Measurements from ENCODE around the gene SIVA1. TPM values are rescaled to one million over a fixed set of nuclear protein-coding genes. Genes with fewer than 3 reads are reported as not detected.

SIVA1 gene
- total and polyA plus RNA-seq, 2 of the 4 experiments (the other 2 are of a cell fraction) = 166 to 184 TPM

- Histone ChIP-seq H2BK20ac (ENCODE audit: low read depth, low read length) (no peak overlapping the region), H2AFZ (replicated peaks; ENCODE audit: low read length, poor library complexity) (no peak overlapping the region), H3K18ac (ENCODE audit: low read depth, low read length) (no peak overlapping the region), H3K56ac (ENCODE audit: extremely low read depth, insufficient read depth, low read length) (no peak overlapping the region), H3K79me1 (ENCODE audit: low read depth in 1 of 2, low read length in 2 of 2) (peaks cover 0 to 51% of the 10 kb centered on the region in 2 experiments; a peak in 3 of 4 replicates), H3K14ac (replicated peaks; ENCODE audit: low read depth, low read length) (no peak overlapping the region), H3K4me3 (ENCODE audit: insufficient read depth, low read depth, low read length) (no peak overlapping the region), H4K91ac (ENCODE audit: insufficient read depth, low read depth, low read length) (no peak overlapping the region), H3K4ac (ENCODE audit: low read depth, low read length) (no peak overlapping the region), H3K36me3 (ENCODE audit: control insufficient read depth, insufficient read depth, low read length) (peaks cover 52% of the 10 kb centered on the region), H3K9me3 (ENCODE audit: control insufficient read depth, insufficient read depth, low read length) (no peaks in the 10 kb centered on the region), H3K27me3 (ENCODE audit: control insufficient read depth, insufficient read depth, low read length) (no peaks in the 10 kb centered on the region), H4K5ac (ENCODE audit: low read depth, low read length) (no peak overlapping the region), H3K27ac (ENCODE audit: insufficient read depth, low read length) (no peak overlapping the region), H2BK15ac (ENCODE audit: low read depth, low read length) (no peak overlapping the region), H4K20me1 (ENCODE audit: insufficient read depth, low read length) (peaks cover 59% of the 10 kb centered on the region), H3K9ac (ENCODE audit: low read depth, low read length) (no peak overlapping the region), H3K23ac (ENCODE audit: low read depth, low read length) (no peak overlapping the region), H4K8ac (ENCODE audit: low read depth in 2 of 2, low read length in 2 of 2) (no peak overlapping the region), H2BK5ac (ENCODE audit: low read depth, low read length, poor library complexity, severe bottlenecking) (no peak overlapping the region), H3K9me1 (ENCODE audit: insufficient read depth, low read length) (no peaks in the 10 kb centered on the region), H2AK9ac (replicated peaks; ENCODE audit: low read depth, low read length, poor library complexity) (peak overlapping the region; percentile 37), H2AK5ac (ENCODE audit: low read depth, low read length) (no peak overlapping the region), H3K4me1 (ENCODE audit: control insufficient read depth, insufficient read depth, low read length) (peaks cover 4% of the 10 kb centered on the region; the same call in 1 of the 2 replicates), H3K4me2 (ENCODE audit: low read depth, low read length) (no peak overlapping the region), H2BK120ac (ENCODE audit: low read depth, low read length) (no peak overlapping the region)
- intact Hi-C loops (cut with micrococcal nuclease) = no loop called here
- ATAC-seq (ENCODE audit: low read depth) (no peak), DNase-seq (no peak)
- CTCF ChIA-PET = no interaction called here
- 93% methylated on average over 12 of the region's 22 CpGs; no CpG with 5 or more reads in 1 of the 2 experiments for WGBS, 2 experiments (ENCODE audit: extremely low coverage in 2 of 2, insufficient read length in 1 of 2)
- TF ChIP-seq USF2 (IDR thresholded peaks at IDR 0.05; ENCODE audit: low read depth, low read length) (no peak), POLR2A (IDR thresholded peaks at IDR 0.05; ENCODE audit: low read depth, low read length) (no peak), MAZ (IDR thresholded peaks at IDR 0.05; ENCODE audit: borderline replicate concordance, low read depth, low read length) (no peak), NFE2L2 (IDR thresholded peaks at IDR 0.05; ENCODE audit: low read depth, low read length) (no peak), RCOR1 (IDR thresholded peaks at IDR 0.05; ENCODE audit: insufficient replicate concordance, low read length) (no peak), RFX5 (IDR thresholded peaks at IDR 0.05; ENCODE audit: low read depth, low read length) (no peak), ELK1 (IDR thresholded peaks at IDR 0.05; ENCODE audit: borderline replicate concordance, low read depth, low read length) (no peak)
- TF ChIP-seq, protein P1, sequence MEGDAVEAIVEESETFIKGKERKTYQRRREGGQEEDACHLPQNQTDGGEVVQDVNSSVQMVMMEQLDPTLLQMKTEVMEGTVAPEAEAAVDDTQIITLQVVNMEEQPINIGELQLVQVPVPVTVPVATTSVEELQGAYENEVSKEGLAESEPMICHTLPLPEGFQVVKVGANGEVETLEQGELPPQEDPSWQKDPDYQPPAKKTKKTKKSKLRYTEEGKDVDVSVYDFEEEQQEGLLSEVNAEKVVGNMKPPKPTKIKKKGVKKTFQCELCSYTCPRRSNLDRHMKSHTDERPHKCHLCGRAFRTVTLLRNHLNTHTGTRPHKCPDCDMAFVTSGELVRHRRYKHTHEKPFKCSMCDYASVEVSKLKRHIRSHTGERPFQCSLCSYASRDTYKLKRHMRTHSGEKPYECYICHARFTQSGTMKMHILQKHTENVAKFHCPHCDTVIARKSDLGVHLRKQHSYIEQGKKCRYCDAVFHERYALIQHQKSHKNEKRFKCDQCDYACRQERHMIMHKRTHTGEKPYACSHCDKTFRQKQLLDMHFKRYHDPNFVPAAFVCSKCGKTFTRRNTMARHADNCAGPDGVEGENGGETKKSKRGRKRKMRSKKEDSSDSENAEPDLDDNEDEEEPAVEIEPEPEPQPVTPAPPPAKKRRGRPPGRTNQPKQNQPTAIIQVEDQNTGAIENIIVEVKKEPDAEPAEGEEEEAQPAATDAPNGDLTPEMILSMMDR (conservative IDR thresholded peaks at IDR 0.05; ENCODE audit: low read depth, low read length) = no peak
- dilution Hi-C loops (cut with HindIII; ENCODE audit: low sequenced_read_pairs, unreplicated experiment) = no loop called here
- BruUV-seq (replicated peaks) = no TSS peak
- POLR2A ChIA-PET (ENCODE audit: unreplicated experiment) = no interaction called here
- in situ Hi-C loops (cut with MboI; ENCODE audit: low sequenced_read_pairs) = no loop called here
These were observed 48.7 kb upstream of the SIVA1 start for GRCh38 chr14:104704252-104704651.
